SK-N-SH treated with all-trans-retinoic acid at 6 μM for 48 hours (cell line): ENCODE measurements around the gene RAI14.
"Not testable (repeated sequence)": the region's sequence is repeated elsewhere in the genome, so short reads cannot be mapped to it uniquely, and the experiment has no call there.

Experiments used
- ATAC-seq: fragments of 200-7000 bp; cut with Tn5 transposase; 3 replicates; pipeline ENCODE4 v1.9.1; 2020; ENCODE audit warnings: mild to moderate bottlenecking, moderate library complexity
- ARNTL ChIP-seq: fragments of 450-650 bp; formaldehyde crosslinking; IDR thresholded peaks from 2 replicates; pipeline ENCODE4 v1.5.0; 2020; ENCODE audit warnings: low read depth, mild to moderate bottlenecking, moderate library complexity, borderline replicate concordance
- CREB5 ChIP-seq: fragments of 250-450 bp; sonication (Bioruptor Pico); IDR thresholded peaks from 2 replicates; pipeline ENCODE4 v1.5.1; 2020; ENCODE audit warnings: low read depth, mild to moderate bottlenecking, moderate library complexity
- CSDC2 ChIP-seq: fragments of 250-450 bp; sonication (Bioruptor Pico); IDR thresholded peaks from 2 replicates; pipeline ENCODE4 v1.5.0; 2020; ENCODE audit warnings: mild to moderate bottlenecking, moderate library complexity
- ESRRG ChIP-seq: fragments of 250-450 bp; sonication (Bioruptor Pico); IDR thresholded peaks from 2 replicates; pipeline ENCODE4 v1.6.1; 2021; ENCODE audit warnings: mild to moderate bottlenecking
- GLIS3 ChIP-seq: fragments of 250-450 bp; sonication (Bioruptor Pico); IDR thresholded peaks from 2 replicates; pipeline ENCODE4 v1.5.0; 2020; ENCODE audit warnings: mild to moderate bottlenecking, moderate library complexity
- POU6F1 ChIP-seq: fragments of 250-450 bp; sonication (Bioruptor Pico); IDR thresholded peaks from 2 replicates; pipeline ENCODE4 v1.8.0; 2021; ENCODE audit warnings: low read depth, mild to moderate bottlenecking, moderate library complexity, borderline replicate concordance
- PPARA ChIP-seq: fragments of 250-450 bp; sonication (Bioruptor Pico); IDR thresholded peaks from 2 replicates; pipeline ENCODE4 v1.5.0; 2020; ENCODE audit warnings: mild to moderate bottlenecking, borderline replicate concordance
- RARB ChIP-seq: fragments of 250-450 bp; sonication (Bioruptor Pico); IDR thresholded peaks from 2 replicates; pipeline ENCODE4 v1.8.0; 2021; ENCODE audit warnings: mild to moderate bottlenecking, moderate library complexity
- TCF4 ChIP-seq: fragments of 250-450 bp; sonication (Bioruptor Pico); IDR thresholded peaks from 2 replicates; pipeline ENCODE4 v1.8.0; 2021; ENCODE audit warnings: mild to moderate bottlenecking, moderate library complexity, borderline replicate concordance
- TOX ChIP-seq: fragments of 250-450 bp; sonication (Bioruptor Pico); IDR thresholded peaks from 2 replicates; pipeline ENCODE4 v1.8.0; 2021; ENCODE audit warnings: mild to moderate bottlenecking, moderate library complexity, borderline replicate concordance
- ZC3H10 ChIP-seq: fragments of 250-450 bp; sonication (Bioruptor Pico); IDR thresholded peaks from 2 replicates; pipeline ENCODE4 v1.5.1; 2021; ENCODE audit warnings: mild to moderate bottlenecking, moderate library complexity
- ZFP30 ChIP-seq: fragments of 450-650 bp; formaldehyde crosslinking; IDR thresholded peaks from 2 replicates; pipeline ENCODE4 v1.5.0; 2022; ENCODE audit warnings: mild to moderate bottlenecking, moderate library complexity
- ZNF565 ChIP-seq: fragments of 450-650 bp; formaldehyde crosslinking; conservative IDR thresholded peaks from 2 replicates; pipeline ENCODE4 v1.5.0; 2020; ENCODE audit warnings: low read depth, mild to moderate bottlenecking, moderate library complexity
- ZNF70 ChIP-seq: fragments of 450-650 bp; formaldehyde crosslinking; IDR thresholded peaks from 2 replicates; pipeline ENCODE4 v1.5.0; 2020; ENCODE audit warnings: mild to moderate bottlenecking, moderate library complexity
- ZNF8 ChIP-seq: fragments of 450-650 bp; formaldehyde crosslinking; IDR thresholded peaks from 2 replicates; pipeline ENCODE4 v1.5.0; 2020; ENCODE audit warnings: mild to moderate bottlenecking, moderate library complexity
- TF ChIP-seq, protein P1 (sequence below): fragments of 250-450 bp; sonication (Bioruptor Pico); IDR thresholded peaks from 2 replicates; pipeline ENCODE4 v1.5.0; 2020; ENCODE audit warnings: mild to moderate bottlenecking, moderate library complexity
- TF ChIP-seq, protein P2 (sequence below): fragments of 250-450 bp; sonication (Bioruptor Pico); IDR thresholded peaks from 2 replicates; pipeline ENCODE4 v1.5.1; 2021; ENCODE audit warnings: mild to moderate bottlenecking, moderate library complexity
- TF ChIP-seq, protein P3 (sequence below): fragments of 250-450 bp; sonication (Bioruptor Pico); IDR thresholded peaks from 2 replicates; pipeline ENCODE4 v1.8.0; 2020; ENCODE audit warnings: mild to moderate bottlenecking, moderate library complexity, borderline replicate concordance

The RAI14 gene

DNA sequence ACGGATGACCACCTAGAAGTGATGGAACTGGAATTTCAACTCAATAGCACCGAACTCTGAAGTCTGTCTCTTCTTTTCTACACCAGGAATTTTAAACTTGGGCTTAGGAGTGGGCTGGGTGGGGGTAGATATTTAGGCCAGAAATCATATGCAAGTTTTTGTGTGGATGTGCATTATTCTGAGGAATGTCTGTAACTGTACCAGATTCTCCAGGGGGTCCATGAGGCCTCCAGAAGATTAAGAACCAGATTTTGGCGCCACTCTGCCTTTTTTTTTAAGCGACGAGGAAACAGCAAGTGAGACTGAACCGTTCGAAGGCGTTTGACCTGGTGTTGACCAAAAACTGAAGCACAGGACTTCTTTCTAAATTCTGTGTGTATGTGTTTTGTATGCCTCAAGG is 94.1 kb downstream of the RAI14 start:
- TF ChIP-seq ZC3H10 (CRISPR knock-in tag) (no peak), ARNTL (CRISPR knock-in tag) (no peak), TOX (no peak), CSDC2 (CRISPR knock-in tag) (no peak), GLIS3 (CRISPR knock-in tag) (no peak), TCF4 (CRISPR knock-in tag) (no peak), CREB5 (no peak), RARB (no peak), PPARA (no peak), POU6F1 (CRISPR knock-in tag) (no peak), ESRRG (CRISPR knock-in tag) (no peak), ZNF70 (CRISPR knock-in tag) (no peak), ZFP30 (CRISPR knock-in tag) (no peak)
- TF ChIP-seq, protein P1, sequence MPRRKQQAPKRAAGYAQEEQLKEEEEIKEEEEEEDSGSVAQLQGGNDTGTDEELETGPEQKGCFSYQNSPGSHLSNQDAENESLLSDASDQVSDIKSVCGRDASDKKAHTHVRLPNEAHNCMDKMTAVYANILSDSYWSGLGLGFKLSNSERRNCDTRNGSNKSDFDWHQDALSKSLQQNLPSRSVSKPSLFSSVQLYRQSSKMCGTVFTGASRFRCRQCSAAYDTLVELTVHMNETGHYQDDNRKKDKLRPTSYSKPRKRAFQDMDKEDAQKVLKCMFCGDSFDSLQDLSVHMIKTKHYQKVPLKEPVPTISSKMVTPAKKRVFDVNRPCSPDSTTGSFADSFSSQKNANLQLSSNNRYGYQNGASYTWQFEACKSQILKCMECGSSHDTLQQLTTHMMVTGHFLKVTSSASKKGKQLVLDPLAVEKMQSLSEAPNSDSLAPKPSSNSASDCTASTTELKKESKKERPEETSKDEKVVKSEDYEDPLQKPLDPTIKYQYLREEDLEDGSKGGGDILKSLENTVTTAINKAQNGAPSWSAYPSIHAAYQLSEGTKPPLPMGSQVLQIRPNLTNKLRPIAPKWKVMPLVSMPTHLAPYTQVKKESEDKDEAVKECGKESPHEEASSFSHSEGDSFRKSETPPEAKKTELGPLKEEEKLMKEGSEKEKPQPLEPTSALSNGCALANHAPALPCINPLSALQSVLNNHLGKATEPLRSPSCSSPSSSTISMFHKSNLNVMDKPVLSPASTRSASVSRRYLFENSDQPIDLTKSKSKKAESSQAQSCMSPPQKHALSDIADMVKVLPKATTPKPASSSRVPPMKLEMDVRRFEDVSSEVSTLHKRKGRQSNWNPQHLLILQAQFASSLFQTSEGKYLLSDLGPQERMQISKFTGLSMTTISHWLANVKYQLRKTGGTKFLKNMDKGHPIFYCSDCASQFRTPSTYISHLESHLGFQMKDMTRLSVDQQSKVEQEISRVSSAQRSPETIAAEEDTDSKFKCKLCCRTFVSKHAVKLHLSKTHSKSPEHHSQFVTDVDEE (CRISPR knock-in tag), result no peak
- TF ChIP-seq, protein P2, sequence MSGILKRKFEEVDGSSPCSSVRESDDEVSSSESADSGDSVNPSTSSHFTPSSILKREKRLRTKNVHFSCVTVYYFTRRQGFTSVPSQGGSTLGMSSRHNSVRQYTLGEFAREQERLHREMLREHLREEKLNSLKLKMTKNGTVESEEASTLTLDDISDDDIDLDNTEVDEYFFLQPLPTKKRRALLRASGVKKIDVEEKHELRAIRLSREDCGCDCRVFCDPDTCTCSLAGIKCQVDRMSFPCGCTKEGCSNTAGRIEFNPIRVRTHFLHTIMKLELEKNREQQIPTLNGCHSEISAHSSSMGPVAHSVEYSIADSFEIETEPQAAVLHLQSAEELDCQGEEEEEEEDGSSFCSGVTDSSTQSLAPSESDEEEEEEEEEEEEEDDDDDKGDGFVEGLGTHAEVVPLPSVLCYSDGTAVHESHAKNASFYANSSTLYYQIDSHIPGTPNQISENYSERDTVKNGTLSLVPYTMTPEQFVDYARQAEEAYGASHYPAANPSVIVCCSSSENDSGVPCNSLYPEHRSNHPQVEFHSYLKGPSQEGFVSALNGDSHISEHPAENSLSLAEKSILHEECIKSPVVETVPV (CRISPR knock-in tag), result no peak
- TF ChIP-seq, protein P3, sequence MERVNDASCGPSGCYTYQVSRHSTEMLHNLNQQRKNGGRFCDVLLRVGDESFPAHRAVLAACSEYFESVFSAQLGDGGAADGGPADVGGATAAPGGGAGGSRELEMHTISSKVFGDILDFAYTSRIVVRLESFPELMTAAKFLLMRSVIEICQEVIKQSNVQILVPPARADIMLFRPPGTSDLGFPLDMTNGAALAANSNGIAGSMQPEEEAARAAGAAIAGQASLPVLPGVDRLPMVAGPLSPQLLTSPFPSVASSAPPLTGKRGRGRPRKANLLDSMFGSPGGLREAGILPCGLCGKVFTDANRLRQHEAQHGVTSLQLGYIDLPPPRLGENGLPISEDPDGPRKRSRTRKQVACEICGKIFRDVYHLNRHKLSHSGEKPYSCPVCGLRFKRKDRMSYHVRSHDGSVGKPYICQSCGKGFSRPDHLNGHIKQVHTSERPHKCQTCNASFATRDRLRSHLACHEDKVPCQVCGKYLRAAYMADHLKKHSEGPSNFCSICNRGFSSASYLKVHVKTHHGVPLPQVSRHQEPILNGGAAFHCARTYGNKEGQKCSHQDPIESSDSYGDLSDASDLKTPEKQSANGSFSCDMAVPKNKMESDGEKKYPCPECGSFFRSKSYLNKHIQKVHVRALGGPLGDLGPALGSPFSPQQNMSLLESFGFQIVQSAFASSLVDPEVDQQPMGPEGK (CRISPR knock-in tag), result no peak
- ATAC-seq, result no peak

DNA sequence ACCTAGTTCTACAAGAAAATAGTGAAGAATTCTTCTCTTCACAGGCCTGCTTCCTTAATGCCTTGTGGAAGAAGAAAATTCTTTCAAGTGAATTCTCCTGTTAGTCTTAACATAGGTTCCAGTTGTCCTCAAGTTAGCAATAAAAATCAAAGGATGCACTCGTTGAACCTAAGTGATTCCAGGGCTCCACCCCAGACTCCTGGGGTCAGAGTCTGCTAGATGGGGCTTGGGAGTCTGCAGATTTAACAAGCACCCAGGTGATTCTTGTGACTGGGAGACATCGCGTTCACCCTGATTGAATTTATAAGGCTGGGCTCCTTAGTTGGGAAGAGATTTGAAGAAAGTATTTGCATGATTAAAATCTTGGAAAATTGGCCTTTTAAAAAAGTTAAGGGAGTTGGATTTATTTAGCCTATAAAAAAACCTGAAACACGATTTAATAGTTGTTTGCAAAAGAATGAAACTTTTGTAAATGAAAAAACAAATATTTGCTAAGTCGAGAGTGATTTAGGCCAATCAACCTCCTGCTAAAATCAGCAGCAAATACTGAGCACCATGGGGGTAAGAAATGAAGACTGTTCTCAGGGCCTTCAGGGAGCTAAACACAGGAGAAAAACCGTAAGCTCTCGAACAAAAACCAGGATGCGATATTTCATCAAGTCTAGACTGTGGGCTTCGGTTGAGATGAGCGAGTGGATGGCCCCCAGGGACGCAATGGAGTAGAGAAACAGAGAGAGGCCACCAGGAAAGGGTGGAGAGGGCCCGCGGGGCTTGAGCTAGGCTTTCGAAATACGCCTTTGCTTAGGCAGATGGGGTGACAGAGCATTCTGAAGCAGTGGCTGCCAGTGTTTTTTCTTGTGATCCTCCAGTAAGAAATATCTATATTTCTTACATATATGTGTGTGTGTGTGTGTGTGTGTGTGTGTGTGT is 95.9 kb downstream of the RAI14 start:
- ATAC-seq, result no peak
- TF ChIP-seq ZNF565 (CRISPR knock-in tag) (no peak), TOX (no peak), ZNF8 (CRISPR knock-in tag) (no peak)

DNA sequence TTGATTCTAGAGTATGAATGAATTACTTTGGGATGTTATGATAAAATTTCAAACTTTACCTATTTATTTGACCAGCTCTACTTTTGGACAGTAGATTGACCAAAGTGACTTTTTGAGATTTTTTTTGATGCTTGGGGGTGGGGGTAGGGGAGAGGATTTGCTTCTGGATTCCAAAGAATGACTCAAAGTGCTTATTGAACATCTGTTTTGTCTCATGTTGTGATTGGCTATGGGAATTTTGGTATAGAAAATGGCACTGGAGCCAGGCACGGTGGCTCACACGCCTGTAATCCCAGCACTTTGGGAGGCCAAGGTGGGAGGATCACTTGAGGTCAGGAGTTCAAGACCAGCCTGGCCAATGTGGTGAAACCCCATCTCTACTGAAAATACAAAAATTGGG is 97.1 kb downstream of the RAI14 start:
- ATAC-seq, result not testable (repeated sequence)

DNA sequence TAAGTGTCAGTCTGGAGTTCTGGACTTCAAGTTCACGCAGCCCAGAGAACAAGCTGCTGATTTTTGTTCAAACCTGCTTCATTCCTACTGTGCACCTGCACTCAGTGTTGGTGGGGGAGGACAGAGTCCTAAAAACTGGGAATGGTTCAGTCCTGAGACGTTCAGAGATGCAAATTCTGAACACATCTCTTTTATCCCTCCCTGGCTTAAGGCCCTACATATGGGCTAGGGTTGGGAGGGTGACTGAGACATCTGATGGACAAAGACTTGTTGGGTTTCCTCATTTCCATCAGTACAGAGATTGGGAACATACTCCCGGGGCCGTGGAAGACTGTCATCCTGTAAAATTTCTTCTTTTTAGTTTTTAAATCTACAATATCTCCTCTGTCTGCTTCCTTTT is 99.8 kb downstream of the RAI14 start:
- ATAC-seq, result no peak
- TF ChIP-seq ZNF565 (CRISPR knock-in tag), result no peak
- TF ChIP-seq ZFP30 (CRISPR knock-in tag), result no peak
